ENCODE data around the gene EFL1.

DNA sequence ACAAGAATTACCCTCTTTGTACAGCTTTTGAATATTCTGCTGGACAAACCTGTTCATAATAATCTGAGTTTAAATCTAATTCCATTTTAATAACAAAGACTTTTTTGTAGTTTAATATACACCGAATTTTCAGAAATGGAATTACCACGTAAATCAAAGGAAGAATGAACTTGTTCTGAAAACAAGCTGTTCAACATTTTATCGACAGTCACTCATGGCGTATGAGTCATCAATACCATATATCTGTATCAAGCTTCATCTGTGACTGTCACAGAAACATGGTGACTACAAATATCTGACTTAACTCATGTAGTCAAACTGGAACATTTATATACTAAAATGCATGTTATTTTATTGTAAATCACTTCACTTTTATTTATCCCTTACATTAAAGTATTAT is 90.0 kb downstream of the EFL1 start:
- TF ChIP-seq, protein P1, sequence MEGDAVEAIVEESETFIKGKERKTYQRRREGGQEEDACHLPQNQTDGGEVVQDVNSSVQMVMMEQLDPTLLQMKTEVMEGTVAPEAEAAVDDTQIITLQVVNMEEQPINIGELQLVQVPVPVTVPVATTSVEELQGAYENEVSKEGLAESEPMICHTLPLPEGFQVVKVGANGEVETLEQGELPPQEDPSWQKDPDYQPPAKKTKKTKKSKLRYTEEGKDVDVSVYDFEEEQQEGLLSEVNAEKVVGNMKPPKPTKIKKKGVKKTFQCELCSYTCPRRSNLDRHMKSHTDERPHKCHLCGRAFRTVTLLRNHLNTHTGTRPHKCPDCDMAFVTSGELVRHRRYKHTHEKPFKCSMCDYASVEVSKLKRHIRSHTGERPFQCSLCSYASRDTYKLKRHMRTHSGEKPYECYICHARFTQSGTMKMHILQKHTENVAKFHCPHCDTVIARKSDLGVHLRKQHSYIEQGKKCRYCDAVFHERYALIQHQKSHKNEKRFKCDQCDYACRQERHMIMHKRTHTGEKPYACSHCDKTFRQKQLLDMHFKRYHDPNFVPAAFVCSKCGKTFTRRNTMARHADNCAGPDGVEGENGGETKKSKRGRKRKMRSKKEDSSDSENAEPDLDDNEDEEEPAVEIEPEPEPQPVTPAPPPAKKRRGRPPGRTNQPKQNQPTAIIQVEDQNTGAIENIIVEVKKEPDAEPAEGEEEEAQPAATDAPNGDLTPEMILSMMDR (IDR thresholded peaks at IDR 0.05) = no peak
- TF ChIP-seq POLR2A (IDR thresholded peaks at IDR 0.05) = no peak

Data from body of pancreas (tissue), 4 donors.